Heart left ventricle (tissue), 16 donors: Measurements from ENCODE around the gene PTPRJ. TPM values are rescaled to one million over a fixed set of nuclear protein-coding genes. Genes with fewer than 3 reads are reported as not detected.
A peak's percentile ranks its signal among the peaks of the same experiment; 100 is the strongest.

Experiments
- ATAC-seq, 4 donors: fragments of 200-7000 bp; cut with Tn5 transposase; one replicate each; pipeline ENCODE4 v1.9.1; 2020 to 2022; ENCODE audit warnings: moderate library complexity in 4 of 4, mild to moderate bottlenecking in 3 of 4, moderate number of reproducible peaks in 1 of 4
- DNase-seq, 5 donors: peaks; one replicate each; pipeline ENCODE4 v3.0.0-alpha.2; 2020
- H3K27ac ChIP-seq, 12 donors: fragments of 200-600 bp; sonication (generic) in 4 of 12; one replicate each; pipeline versions ENCODE4 v1.5.0 to v1.8.0; 2016 to 2022; ENCODE audit warnings: mild to moderate bottlenecking in 2 of 12
- H3K27me3 ChIP-seq, 9 donors: fragments of 200-600 bp; sonication (generic) in 2 of 9; one replicate each; pipeline versions ENCODE4 v1.5.1 to v1.8.0; 2016 to 2022; ENCODE audit warnings: mild to moderate bottlenecking in 3 of 9
- H3K36me3 ChIP-seq, 9 donors: fragments of 200-600 bp; sonication (generic) in 2 of 9; one replicate each; pipeline versions ENCODE4 v1.5.0 to v1.8.0; 2018 to 2022; ENCODE audit warnings: mild to moderate bottlenecking in 2 of 9
- H3K4me1 ChIP-seq, 12 donors: fragments of 200-600 bp; sonication (generic) in 4 of 12; one replicate each; pipeline versions ENCODE4 v1.5.0 to v1.8.0; 2016 to 2022; ENCODE audit warnings: mild to moderate bottlenecking in 3 of 12
- H3K4me3 ChIP-seq, 12 donors: fragments of 200-600 bp; sonication (generic) in 4 of 12; one replicate each; pipeline versions ENCODE4 v1.5.0 to v1.8.0; 2017 to 2022; ENCODE audit warnings: mild to moderate bottlenecking in 9 of 12, moderate library complexity in 4 of 12
- H3K9me3 ChIP-seq, 12 donors: fragments of 200-600 bp; sonication (generic) in 4 of 12; one replicate each; pipeline versions ENCODE4 v1.5.0 to v1.8.0; 2016 to 2022; ENCODE audit warnings: mild to moderate bottlenecking in 1 of 12
- POLR2A ChIP-seq, 2 donors: fragments of 450-650 bp; IDR thresholded peaks; one replicate each; pipeline ENCODE4 v1.6.1; 2017; ENCODE audit warnings: antibody characterized with exemption in 2 of 2, mild to moderate bottlenecking in 2 of 2, moderate library complexity in 2 of 2
- WGBS, 4 donors: extraction: QIAGEN DNeasy Blood & Tissue Kit in 2 of 4; methylation state at CpG; one replicate each; pipeline versions ENCODE4 v1.1.5 to v1.1.7; 2013 to 2018; 5-methylcytosine and 5-hydroxymethylcytosine counted together
- intact Hi-C, 10 donors: fragments of 100-400 bp; cut with DNase I; formaldehyde crosslinking; loops; one replicate each; pipeline versions ENCODE4 v1.11.1 to v1.14.2; 2022
- polyA plus RNA-seq, 2 donors: library from polyadenylated mRNA; stranded (reverse); fragments of 200-250 nt; gene quantifications; one replicate each; pipeline ENCODE4 v1.2.3, GENCODE V29; 2013
- total RNA-seq, 9 donors: library from RNA; depleted of rRNA in 2 of 9; stranded (reverse); fragments of >200 nt in 2 of 9; fragmentation: NEBNext Ultra II Directional in 3 of 9; extraction: Animal tissue kit (Norgen Biotek cat#: 25700) in 3 of 9; gene quantifications; one replicate each; pipeline versions ENCODE4 v1.1.0 to v1.2.4, GENCODE V29; 2016 to 2023
- TF ChIP-seq, protein P1 (sequence below), 12 donors: fragments of 200-600 bp; sonication (generic) in 4 of 12; IDR thresholded peaks; one replicate each; pipeline versions ENCODE4 v1.5.0 to v1.8.0; 2018 to 2022; ENCODE audit warnings: antibody characterized with exemption in 12 of 12, mild to moderate bottlenecking in 5 of 12
- donor health status: ischemic (EF 13 %, LVEDD 7.1; RV severe dilation, severe dysfunction).
- donor health status: healthy with polysubstance abuse.
- donor health status: DM: no; HTN: yes; CAD: no.
- donor health status: DM: no; HTN: no; CAD: no.
- donor health status: ischemic (EF 25% LVEDD 6.9; RV normal size, moderate dysfunction).
- donor health status: ischemic (EF 25% LVEDD 5.7; RV mildly dilated, moderate dysfunction).
- donor health status: healthy.
- donor health status: DM: yes; HTN: yes; CAD: no.
- donor health status: ischemic (EF 35%, LVEDD 5.7; RV mildly dilated, moderate dysfunction).
- donor health status: nonischemic (EF 11% LVEDD 7.7; RV severe dilation, severe dysfunction).
- donor health status: DM: yes; HTN: yes; CAD: no.
- donor health status: PGD.
- donor health status: ischemic (EF 29% LVEDD 5.4; RV normal size, mild dysfunction).
- donor health status: nonischemic (EF 23%, LVEDD 6.1; RV moderate dilation, normal function).

Gene PTPRJ
- total and polyA plus RNA-seq, 11 donors = 1.2 to 39.0 (median 6.3) TPM

- peak; percentile 97 to 98 (median 98) for ATAC-seq
- Histone ChIP-seq H3K4me1 (peaks cover 0 to 61% (median 17%) of the 10 kb centered on the region in 12 donors), H3K27me3 (no peaks in the 10 kb centered on the region), H3K4me3 (peak overlapping the region in 8 of 12 donors; percentile 17 to 43 (median 24)), H3K27ac (peak overlapping the region; percentile 47 to 91 (median 80)), H3K9me3 (no peaks in the 10 kb centered on the region), H3K36me3 (no peaks in the 10 kb centered on the region)
- DNase-seq = peak; percentile 75 to 89 (median 79)
- intact Hi-C loops = loop anchor here in 2 of 10 donors (1.0 to 5.0 kb wide), 2 partner anchors 12 to 99 kb away; partner anchors contain the start of gene PTPRJ (in 1 of the 2)
- TF ChIP-seq POLR2A (IDR thresholded peaks at IDR 0.05) = no peak
- TF ChIP-seq, protein P1, sequence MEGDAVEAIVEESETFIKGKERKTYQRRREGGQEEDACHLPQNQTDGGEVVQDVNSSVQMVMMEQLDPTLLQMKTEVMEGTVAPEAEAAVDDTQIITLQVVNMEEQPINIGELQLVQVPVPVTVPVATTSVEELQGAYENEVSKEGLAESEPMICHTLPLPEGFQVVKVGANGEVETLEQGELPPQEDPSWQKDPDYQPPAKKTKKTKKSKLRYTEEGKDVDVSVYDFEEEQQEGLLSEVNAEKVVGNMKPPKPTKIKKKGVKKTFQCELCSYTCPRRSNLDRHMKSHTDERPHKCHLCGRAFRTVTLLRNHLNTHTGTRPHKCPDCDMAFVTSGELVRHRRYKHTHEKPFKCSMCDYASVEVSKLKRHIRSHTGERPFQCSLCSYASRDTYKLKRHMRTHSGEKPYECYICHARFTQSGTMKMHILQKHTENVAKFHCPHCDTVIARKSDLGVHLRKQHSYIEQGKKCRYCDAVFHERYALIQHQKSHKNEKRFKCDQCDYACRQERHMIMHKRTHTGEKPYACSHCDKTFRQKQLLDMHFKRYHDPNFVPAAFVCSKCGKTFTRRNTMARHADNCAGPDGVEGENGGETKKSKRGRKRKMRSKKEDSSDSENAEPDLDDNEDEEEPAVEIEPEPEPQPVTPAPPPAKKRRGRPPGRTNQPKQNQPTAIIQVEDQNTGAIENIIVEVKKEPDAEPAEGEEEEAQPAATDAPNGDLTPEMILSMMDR (IDR thresholded peaks at IDR 0.05) = peak in 2 of 12 donors; percentile 5 to 18
- WGBS, 4 donors = 3 to 12% (median 7%) methylated on average over 18 to 19 of the region's 19 CpGs
Measured at GRCh38 chr11:48081151-48082010, 101.0 kb downstream of the PTPRJ start.

GRCh38 chr11:48082771-48083170 lies 102.4 kb downstream of the PTPRJ start:
- ATAC-seq (no peak), DNase-seq (no peak)
- no peaks in the 10 kb centered on the region for H3K9me3 ChIP-seq
- TF ChIP-seq POLR2A (IDR thresholded peaks at IDR 0.05) = no peak
- TF ChIP-seq, protein P1 (IDR thresholded peaks at IDR 0.05) = no peak
- H3K27ac ChIP-seq = peak overlapping the region in 1 of 12 donors; percentile 3
- H3K4me1 ChIP-seq = peaks cover 0 to 64% (median 17%) of the 10 kb centered on the region in 12 donors
- no peaks in the 10 kb centered on the region for H3K36me3 ChIP-seq
- H3K27me3 ChIP-seq = no peaks in the 10 kb centered on the region
- intact Hi-C loops = loop anchor here in 1 of 10 donors (5.0 kb wide), 1 partner anchor 100 kb away; the partner anchor contains the start of gene PTPRJ
- no peak overlapping the region for H3K4me3 ChIP-seq
- 97 to 100% (median 98%) methylated on average over 2 of the region's 2 CpGs for WGBS, 4 donors

- Histone ChIP-seq H3K27ac (peak overlapping the region in 1 of 12 donors; percentile 3), H3K36me3 (no peaks in the 10 kb centered on the region), H3K9me3 (no peaks in the 10 kb centered on the region), H3K4me1 (peaks cover 0 to 66% (median 22%) of the 10 kb centered on the region in 12 donors), H3K27me3 (no peaks in the 10 kb centered on the region), H3K4me3 (no peak overlapping the region)
- ATAC-seq (no peak), DNase-seq (no peak)
- no peak for TF ChIP-seq POLR2A (IDR thresholded peaks at IDR 0.05)
- TF ChIP-seq, protein P1 (IDR thresholded peaks at IDR 0.05) = no peak
- intact Hi-C loops = loop anchor here in 1 of 10 donors (5.0 kb wide), 1 partner anchor 101 kb away; the partner anchor contains the start of gene PTPRJ
Measured at GRCh38 chr11:48083421-48083820, 103.1 kb downstream of the PTPRJ start.

DNA sequence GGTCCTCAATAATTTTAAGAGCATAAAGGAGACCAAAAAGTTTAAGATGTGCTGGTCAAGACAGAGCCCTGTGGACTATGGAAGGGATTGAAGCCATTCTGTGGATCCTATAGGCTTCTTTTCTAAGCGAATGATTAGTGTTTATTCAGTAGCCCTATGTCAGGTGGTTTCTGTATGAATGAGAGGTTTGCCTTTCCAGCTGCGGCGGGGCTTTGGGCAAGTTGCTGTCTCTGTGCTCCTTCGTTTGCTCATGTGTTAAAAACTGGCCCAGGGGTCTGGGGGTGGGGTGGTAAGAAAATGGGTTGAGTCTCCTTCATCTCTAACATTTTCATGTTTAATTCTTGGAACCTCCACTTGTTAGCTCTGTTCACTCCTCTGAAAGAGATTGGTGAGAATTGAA lies 105.3 kb downstream of the PTPRJ start:
- Histone ChIP-seq H3K27ac (no peak overlapping the region), H3K36me3 (no peaks in the 10 kb centered on the region), H3K9me3 (no peaks in the 10 kb centered on the region), H3K27me3 (no peaks in the 10 kb centered on the region), H3K4me3 (no peak overlapping the region), H3K4me1 (peaks cover 0 to 48% (median 19%) of the 10 kb centered on the region in 12 donors)
- TF ChIP-seq, protein P1 (IDR thresholded peaks at IDR 0.05) = no peak
- TF ChIP-seq POLR2A (IDR thresholded peaks at IDR 0.05) = no peak
- DNase-seq = no peak
- 90 to 98% (median 94%) methylated on average over 4 of the region's 4 CpGs for WGBS, 4 donors
- no peak for ATAC-seq
- intact Hi-C loops = no loop called here
